K562 (cell line): ENCODE results near the gene RNF138. TPM values are rescaled to one million over a fixed set of nuclear protein-coding genes. Genes with fewer than 3 reads are reported as not detected.

ENCODE experiments used
- ATF1 ChIP-seq, 2 experiments: fragments of 450-650 bp in 1 of 2; IDR thresholded peaks; 2 replicates each; pipeline ENCODE4 v1.6.1; 2016; ENCODE audit warnings: missing compliant biosample characterization in 1 of 2, missing genetic modification characterization in 1 of 2
- E2F3 ChIP-seq: fragments of 250-450 bp; sonication (Bioruptor Pico); IDR thresholded peaks from 2 replicates; pipeline ENCODE4 v1.4.0; 2020; ENCODE audit warnings: mild to moderate bottlenecking
- PCBP2 ChIP-seq: fragments of 200-400 bp; formaldehyde crosslinking; IDR thresholded peaks from 2 replicates; pipeline ENCODE4 v1.6.1; 2018; ENCODE audit warnings: low read length, low read depth, mild to moderate bottlenecking, moderate library complexity; ENCODE audit not compliant: poor library complexity, severe bottlenecking
- SREBF1 ChIP-seq: fragments of 150-350 bp; IDR thresholded peaks from 2 replicates; pipeline ENCODE4 v1.6.1; 2014; ENCODE audit warnings: antibody characterized with exemption, low read depth, low read length, borderline replicate concordance
- ZNF197 ChIP-seq: fragments of 200-800 bp; sonication (Bioruptor generic); IDR thresholded peaks from 2 replicates; pipeline ENCODE4 v1.6.1; 2016; ENCODE audit warnings: low read depth, missing genetic modification characterization, missing compliant biosample characterization
- ZNF561 ChIP-seq: fragments of 450-650 bp; formaldehyde crosslinking; conservative IDR thresholded peaks from 2 replicates; pipeline ENCODE4 v1.4.0; 2020; ENCODE audit warnings: mild to moderate bottlenecking, moderate library complexity
- polyA plus RNA-seq, 8 experiments: library from polyadenylated mRNA; depleted of rRNA in 4 of 8; stranded (reverse) in 5 of 8; unstranded in 3 of 8; fragments of >200 nt; fragmentation: Nextera tagmentation in 2 of 8; fragmentation: Illumina TruSeq in 1 of 8; extraction: Ambion mirVana in 2 of 8; extraction: Trizol in 1 of 8; gene quantifications; 2 replicates each; pipeline versions ENCODE4 v1.2.1 to v1.2.3, GENCODE V29; 2011 to 2014; ENCODE audit warnings: inconsistent platforms in 1 of 8, missing spikeins in 1 of 8
- total RNA-seq, 7 experiments: library from RNA; depleted of rRNA in 6 of 7; stranded (reverse); fragments of >200 nt in 6 of 7; fragmentation: Illumina TruSeq in 2 of 7; extraction: Trizol in 2 of 7; gene quantifications; 2 replicates each; pipeline versions ENCODE4 v1.2.1 to v1.2.3, GENCODE V29; 2011 to 2021; ENCODE audit warnings: low replicate concordance in 1 of 7
- TF ChIP-seq, protein P1 (sequence below): fragments of 450-650 bp; IDR thresholded peaks from 2 replicates; pipeline ENCODE4 v1.6.1; 2016; ENCODE audit warnings: mild to moderate bottlenecking, moderate library complexity
- TF ChIP-seq, protein P2 (sequence below): fragments of 450-650 bp; IDR thresholded peaks from 2 replicates; pipeline ENCODE4 v1.6.1; 2014; ENCODE audit warnings: low read depth, mild to moderate bottlenecking, moderate library complexity, borderline replicate concordance

Gene RNF138
- total and polyA plus RNA-seq, 9 of the 15 experiments (the other 6 are each of a cell fraction or from before 2014, with no cell fraction given), result 47.6 to 100 (median 62.5) TPM

- TF ChIP-seq, protein P1, sequence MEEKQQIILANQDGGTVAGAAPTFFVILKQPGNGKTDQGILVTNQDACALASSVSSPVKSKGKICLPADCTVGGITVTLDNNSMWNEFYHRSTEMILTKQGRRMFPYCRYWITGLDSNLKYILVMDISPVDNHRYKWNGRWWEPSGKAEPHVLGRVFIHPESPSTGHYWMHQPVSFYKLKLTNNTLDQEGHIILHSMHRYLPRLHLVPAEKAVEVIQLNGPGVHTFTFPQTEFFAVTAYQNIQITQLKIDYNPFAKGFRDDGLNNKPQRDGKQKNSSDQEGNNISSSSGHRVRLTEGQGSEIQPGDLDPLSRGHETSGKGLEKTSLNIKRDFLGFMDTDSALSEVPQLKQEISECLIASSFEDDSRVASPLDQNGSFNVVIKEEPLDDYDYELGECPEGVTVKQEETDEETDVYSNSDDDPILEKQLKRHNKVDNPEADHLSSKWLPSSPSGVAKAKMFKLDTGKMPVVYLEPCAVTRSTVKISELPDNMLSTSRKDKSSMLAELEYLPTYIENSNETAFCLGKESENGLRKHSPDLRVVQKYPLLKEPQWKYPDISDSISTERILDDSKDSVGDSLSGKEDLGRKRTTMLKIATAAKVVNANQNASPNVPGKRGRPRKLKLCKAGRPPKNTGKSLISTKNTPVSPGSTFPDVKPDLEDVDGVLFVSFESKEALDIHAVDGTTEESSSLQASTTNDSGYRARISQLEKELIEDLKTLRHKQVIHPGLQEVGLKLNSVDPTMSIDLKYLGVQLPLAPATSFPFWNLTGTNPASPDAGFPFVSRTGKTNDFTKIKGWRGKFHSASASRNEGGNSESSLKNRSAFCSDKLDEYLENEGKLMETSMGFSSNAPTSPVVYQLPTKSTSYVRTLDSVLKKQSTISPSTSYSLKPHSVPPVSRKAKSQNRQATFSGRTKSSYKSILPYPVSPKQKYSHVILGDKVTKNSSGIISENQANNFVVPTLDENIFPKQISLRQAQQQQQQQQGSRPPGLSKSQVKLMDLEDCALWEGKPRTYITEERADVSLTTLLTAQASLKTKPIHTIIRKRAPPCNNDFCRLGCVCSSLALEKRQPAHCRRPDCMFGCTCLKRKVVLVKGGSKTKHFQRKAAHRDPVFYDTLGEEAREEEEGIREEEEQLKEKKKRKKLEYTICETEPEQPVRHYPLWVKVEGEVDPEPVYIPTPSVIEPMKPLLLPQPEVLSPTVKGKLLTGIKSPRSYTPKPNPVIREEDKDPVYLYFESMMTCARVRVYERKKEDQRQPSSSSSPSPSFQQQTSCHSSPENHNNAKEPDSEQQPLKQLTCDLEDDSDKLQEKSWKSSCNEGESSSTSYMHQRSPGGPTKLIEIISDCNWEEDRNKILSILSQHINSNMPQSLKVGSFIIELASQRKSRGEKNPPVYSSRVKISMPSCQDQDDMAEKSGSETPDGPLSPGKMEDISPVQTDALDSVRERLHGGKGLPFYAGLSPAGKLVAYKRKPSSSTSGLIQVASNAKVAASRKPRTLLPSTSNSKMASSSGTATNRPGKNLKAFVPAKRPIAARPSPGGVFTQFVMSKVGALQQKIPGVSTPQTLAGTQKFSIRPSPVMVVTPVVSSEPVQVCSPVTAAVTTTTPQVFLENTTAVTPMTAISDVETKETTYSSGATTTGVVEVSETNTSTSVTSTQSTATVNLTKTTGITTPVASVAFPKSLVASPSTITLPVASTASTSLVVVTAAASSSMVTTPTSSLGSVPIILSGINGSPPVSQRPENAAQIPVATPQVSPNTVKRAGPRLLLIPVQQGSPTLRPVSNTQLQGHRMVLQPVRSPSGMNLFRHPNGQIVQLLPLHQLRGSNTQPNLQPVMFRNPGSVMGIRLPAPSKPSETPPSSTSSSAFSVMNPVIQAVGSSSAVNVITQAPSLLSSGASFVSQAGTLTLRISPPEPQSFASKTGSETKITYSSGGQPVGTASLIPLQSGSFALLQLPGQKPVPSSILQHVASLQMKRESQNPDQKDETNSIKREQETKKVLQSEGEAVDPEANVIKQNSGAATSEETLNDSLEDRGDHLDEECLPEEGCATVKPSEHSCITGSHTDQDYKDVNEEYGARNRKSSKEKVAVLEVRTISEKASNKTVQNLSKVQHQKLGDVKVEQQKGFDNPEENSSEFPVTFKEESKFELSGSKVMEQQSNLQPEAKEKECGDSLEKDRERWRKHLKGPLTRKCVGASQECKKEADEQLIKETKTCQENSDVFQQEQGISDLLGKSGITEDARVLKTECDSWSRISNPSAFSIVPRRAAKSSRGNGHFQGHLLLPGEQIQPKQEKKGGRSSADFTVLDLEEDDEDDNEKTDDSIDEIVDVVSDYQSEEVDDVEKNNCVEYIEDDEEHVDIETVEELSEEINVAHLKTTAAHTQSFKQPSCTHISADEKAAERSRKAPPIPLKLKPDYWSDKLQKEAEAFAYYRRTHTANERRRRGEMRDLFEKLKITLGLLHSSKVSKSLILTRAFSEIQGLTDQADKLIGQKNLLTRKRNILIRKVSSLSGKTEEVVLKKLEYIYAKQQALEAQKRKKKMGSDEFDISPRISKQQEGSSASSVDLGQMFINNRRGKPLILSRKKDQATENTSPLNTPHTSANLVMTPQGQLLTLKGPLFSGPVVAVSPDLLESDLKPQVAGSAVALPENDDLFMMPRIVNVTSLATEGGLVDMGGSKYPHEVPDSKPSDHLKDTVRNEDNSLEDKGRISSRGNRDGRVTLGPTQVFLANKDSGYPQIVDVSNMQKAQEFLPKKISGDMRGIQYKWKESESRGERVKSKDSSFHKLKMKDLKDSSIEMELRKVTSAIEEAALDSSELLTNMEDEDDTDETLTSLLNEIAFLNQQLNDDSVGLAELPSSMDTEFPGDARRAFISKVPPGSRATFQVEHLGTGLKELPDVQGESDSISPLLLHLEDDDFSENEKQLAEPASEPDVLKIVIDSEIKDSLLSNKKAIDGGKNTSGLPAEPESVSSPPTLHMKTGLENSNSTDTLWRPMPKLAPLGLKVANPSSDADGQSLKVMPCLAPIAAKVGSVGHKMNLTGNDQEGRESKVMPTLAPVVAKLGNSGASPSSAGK, result no peak
- no peak for TF ChIP-seq ATF1 (CRISPR knock-in tag; IDR thresholded peaks at IDR 0.05)
- TF ChIP-seq ATF1 (tag; IDR thresholded peaks at IDR 0.05), result no peak
- TF ChIP-seq ZNF197 (CRISPR knock-in tag), result no peak
- no peak for TF ChIP-seq SREBF1
- no peak for TF ChIP-seq E2F3 (CRISPR knock-in tag)
- TF ChIP-seq ZNF561 (CRISPR knock-in tag), result no peak
- TF ChIP-seq PCBP2, result no peak
- TF ChIP-seq, protein P2, sequence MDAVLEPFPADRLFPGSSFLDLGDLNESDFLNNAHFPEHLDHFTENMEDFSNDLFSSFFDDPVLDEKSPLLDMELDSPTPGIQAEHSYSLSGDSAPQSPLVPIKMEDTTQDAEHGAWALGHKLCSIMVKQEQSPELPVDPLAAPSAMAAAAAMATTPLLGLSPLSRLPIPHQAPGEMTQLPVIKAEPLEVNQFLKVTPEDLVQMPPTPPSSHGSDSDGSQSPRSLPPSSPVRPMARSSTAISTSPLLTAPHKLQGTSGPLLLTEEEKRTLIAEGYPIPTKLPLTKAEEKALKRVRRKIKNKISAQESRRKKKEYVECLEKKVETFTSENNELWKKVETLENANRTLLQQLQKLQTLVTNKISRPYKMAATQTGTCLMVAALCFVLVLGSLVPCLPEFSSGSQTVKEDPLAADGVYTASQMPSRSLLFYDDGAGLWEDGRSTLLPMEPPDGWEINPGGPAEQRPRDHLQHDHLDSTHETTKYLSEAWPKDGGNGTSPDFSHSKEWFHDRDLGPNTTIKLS, result no peak
Measured at GRCh38 chr18:32072321-32072720, 19.4 kb upstream of the RNF138 start (continued).
